ENCODE data around the gene DOK4.
"Not testable (repeated sequence)": the region's sequence is repeated elsewhere in the genome, so short reads cannot be mapped to it uniquely, and the experiment has no call there.

Gene DOK4

DNA sequence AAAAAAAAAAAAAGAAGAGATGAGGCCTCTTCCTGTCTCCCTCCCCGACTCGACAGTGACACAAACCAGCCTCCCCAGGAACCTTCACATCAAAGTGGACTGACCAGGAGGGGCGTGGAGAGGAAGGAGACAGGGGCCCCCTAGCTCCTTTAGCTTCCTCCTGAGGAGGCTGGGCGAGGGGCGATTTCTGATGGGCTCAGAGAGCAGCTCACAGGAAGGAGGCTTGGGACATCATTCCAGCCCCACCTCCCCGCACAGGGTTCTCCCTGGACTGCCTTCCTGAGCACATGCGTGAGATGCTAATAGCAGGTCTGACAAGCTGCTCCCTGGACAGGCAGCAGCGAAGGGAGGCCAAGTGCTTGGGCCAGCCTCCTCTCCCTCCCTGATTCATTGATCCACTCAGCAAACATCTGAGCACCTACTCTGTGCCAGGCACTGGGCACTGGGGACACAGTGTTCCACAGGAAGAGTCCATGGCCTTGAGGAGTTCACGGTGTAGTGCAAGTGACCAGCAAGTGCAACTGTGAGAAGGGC, 14.4 kb upstream of the DOK4 start:
- DNase-seq = no peak

- not testable (repeated sequence) for DNase-seq
Observed at GRCh38 chr16:57499941-57500340, 13.6 kb upstream of the DOK4 start.

DNA sequence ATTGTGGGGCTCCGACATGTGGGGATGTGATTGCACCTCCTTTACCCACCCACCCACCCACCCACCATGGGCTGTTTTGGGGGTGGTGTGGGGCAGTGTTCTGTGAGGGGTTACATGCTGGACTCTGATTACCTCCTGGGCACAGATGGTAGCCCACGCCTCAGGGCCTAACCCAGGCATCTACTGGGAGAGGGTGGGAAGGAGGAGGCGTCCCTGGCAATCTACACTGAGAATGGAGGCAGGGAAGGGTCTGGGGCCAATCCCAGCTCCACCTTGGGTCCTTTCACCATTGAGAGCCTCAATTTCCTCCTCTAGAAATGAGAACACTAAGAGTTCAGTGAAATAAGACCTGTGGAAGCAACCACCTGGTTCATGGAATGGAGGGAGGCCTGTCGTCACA, 11.7 kb upstream of the DOK4 start:
- no peak for DNase-seq

- no peak for DNase-seq
Observed at GRCh38 chr16:57497121-57497520, 10.8 kb upstream of the DOK4 start.

DNA sequence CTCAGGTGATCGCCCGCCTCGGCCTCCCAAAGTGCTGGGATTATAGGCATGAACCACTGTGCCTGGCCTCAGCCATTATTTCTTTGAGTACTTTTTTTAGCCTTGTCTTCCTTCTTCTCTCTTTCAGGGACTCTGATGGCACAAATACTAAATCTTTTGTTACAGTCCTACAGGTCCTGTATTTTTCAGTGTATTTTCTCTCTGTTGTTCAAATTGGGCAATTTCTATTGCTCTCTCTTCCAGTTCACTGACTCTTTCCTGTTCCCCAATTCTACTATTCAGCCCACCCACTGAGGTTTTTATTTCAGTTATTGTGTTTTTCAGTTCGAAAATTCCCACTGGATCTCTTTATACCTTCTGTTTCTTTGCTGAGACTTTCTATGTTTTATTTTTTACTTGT, 7.5 kb upstream of the DOK4 start:
- DNase-seq = no peak

- no peak for DNase-seq
Observed at GRCh38 chr16:57489229-57489628, 2.9 kb upstream of the DOK4 start.

DNA sequence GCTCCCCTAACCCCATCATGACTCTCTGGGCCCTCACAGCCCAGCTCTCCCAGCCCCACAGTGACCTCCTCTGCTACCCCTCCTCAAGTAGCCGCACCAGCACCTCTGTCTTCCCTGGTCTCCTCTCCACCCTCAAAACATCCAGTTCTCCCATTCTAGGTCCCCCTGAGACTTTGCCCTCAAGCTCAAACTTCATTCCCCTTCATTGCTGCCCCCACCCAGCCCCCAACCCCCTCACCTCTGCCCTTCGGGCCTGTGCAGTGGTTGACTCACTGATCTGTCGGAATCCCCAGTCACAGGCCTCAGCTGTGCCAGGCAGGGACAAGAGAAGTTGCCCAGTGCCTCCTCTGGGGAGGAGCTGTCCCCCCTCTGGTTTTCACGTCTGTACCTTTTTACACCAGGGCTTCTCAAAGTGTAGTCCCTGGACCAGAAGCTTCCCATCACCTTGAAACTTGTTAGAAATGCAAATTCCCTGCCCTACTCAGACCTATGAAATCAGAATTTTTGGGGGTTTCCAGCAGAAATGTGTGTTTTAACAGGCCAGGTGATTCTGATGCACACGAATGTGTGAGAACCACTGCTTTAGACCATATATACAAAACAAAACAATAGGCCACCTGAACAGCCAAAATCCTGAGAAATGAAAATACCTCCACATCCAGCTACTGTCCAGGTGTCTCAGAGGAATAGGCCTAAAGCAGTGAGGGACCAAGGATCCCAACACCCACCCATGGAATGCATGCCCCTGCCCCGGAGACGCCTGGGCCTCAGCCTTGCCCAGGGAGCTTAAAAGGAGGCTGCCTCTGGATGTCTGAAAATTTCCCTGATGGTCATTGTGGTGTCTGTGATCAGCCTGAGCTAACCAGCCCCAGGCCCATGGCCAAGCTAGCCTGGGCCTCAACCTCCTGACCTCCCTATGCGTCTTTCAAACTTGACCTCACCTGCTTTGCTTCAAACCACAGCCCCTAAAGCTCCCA, 853 bp upstream of the DOK4 start:
- DNase-seq = no peak

DNA sequence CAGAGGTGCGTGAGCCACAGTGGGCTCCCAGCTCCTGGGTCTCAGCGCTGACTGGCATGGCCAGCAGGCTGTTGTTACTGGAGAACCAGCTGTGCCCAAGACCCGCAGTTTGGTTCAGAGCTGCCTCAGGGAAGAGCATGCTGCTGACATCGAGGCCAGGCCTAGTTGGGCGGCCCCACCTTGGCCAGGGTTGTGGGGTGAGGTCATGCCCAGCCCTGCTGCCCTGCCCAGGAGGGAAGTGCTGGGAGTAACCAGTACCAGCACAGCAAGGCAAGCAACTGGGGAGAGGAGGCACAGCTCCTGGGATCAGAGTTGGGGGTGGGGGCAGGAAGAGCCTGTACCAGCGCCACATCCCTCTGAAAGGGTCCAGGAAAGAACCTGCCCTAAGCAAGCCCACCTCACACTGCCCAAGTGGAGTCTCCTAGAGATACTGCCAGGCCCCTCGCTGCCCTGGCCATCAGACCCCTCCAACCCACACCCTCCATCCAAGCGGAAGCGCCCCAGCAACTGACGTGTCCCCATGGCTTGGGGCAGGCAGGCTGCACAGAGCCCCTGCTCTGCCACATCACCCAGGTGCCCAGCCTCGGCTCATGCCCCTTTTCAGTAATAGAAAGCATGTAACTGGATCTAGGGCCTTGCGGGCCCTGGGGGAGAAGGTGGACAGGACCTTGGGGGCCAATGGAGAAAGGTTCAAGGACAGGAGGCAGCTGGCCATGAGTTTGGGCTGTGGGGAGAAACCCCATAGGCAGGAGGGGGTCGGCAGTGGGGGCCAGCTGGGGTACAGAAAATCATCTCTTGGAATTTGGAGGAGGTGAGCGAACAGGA, 990 bp downstream of the DOK4 start:
- no peak for DNase-seq

GRCh38 chr16:57484515-57485005, 1.7 kb downstream of the DOK4 start:
- no peak for DNase-seq

GRCh38 chr16:57483725-57484514, 2.4 kb downstream of the DOK4 start:
- no peak for DNase-seq

DNA sequence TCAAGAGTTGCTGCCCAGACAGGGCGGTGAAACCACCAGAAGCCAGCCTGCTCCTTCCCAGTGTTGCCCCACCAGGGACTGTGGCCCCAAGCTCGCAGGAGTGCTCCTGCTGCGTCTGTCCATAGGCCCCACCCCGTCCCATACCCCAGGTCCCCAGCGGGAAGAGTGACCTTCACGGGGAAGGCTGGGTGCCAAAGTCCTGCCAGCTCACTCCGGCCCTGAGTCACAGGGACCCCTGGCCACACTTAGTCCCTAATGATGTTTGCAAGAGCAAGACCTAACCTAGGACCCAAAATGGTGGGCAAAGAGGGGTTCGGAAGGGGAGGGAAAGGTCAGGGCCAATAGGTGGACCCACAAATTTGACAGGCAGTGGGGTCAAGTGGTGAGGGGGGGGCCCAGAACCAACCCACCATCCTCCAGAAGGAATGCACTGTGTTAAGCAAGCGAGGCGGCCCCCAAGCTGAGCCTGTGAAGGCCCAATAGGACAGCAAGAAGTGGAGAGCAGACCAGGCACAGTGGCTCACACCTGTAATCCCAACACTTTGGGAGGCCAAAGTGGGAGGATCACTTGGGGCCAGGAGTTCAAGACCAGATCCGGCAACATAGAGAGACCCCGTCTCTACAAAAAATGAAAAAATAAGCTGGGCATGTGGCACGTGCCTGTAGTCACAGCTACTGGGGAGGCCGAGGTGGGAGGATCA, 3.3 kb downstream of the DOK4 start:
- no peak for DNase-seq

DNA sequence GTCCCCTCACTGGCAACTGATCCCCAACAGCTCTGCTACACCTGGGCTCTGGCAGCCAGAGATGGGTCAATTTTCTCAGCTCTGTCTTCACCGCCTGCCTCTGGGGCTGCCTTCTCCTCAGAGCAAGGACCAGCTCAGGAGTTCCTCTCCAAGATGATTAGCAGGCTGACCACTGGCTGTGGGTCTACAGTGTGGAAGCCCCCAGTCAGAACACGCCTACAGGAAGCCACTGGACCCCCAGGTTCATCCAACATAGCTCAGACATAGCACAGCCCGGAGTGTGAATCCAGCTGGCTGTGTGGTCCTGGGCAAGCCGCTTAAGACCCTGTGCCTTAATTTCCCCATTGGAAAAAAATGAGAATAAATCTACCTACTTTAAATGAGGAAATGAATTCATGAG, 4.9 kb downstream of the DOK4 start:
- no peak for DNase-seq

DNA sequence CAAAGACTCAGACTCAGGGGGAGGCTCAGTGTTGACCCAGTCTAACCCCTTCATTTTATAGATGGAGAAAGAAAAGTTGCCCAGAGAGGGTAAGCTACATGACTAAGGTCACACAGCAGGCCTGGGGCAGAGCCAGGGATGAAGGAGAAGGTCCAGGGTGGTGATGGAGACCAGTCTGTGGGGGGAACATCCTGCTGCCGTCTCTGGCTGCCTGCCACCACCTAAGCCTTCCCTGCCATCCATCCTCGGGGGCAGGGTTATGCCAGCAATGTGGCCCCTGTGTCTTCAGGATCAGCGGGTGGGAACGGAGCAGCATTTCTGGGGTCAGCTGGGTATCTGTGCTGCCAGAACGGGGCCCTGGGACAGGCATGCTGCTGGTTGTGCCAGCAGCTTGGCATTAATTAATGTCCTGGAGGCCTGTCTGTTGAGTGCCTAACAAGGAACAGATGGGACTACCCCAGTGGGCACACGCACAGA, 5.5 kb downstream of the DOK4 start:
- no peak for DNase-seq

DNA sequence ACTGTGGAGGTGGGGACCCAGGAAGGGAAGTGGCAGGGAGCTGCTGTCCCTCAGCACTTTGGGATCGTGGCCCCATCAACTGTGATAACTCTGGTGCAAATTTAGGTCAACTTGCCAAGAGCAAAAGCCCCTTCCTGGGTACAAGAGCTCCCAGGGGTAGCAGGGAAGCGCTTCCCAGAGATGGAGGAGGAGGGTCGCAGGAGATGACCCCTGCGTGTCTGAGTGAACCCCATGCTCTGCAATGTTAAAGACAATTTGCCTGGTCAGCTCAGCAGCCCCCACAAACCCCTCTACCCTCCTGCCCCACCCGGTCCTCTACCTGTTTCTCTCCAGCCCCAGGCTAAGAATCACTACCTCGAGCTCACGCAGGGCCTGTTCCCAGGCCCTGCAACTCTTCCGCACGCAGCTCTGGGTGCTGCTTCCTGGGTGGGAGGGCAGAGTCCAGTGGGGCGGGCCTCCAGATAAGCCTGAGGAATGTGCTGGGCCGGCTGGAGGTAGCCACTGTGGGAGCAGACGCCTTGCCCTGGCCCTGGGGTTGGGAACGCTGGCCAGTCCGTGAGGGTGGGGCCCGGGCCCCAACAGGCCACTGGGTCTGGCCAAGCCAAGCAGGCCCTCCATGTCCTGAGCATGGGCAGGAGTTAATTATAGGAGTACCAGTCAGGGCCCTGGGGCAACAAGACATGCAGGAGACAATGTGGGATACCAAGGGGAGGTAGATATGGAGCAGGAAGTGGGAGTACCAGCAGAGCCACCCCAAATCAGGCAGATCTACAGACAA, 6.1 kb downstream of the DOK4 start:
- no peak for DNase-seq

- no peak for DNase-seq
Observed at GRCh38 chr16:57479205-57479975, 6.9 kb downstream of the DOK4 start.

DNA sequence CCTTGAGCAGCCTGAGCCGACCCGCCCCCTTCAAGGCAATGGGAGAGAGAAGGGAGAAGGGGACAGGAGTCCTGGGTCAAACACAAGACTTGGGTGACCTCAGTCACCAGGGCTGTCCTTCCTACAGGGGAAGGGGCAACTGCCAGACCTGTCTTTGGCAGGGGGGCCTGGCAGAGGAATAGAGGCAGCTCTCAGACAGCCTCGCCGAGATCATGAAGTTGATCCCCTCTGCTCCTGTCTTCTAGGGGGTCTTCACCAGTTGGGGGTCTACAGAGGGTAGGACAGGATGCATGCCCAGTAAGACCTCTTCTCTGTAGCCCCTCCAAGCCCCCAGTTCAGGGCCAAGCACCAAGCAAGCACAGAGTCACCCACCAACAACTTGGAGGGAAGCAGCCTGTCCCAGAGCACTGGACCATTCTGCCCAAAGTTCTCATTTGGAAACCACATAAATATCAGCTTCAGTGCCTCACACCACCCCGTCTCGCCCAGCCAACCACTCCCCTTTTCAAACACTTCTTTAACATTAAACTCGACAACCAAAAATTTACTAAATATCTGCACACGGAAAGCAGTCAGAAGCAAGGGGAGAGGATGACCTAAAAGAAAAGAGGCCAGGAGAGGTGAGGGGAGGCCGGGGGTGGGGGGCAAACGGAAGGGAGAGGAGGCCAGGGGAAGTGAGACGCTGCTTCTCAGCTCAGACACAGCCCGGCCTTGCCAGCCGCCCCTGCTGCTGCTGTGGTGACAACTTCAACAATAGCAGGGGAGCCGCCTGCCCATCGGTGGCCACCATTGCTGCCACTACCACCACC, 7.7 kb downstream of the DOK4 start:
- no peak for DNase-seq

- DNase-seq = no peak
Observed at GRCh38 chr16:57477531-57478202, 8.6 kb downstream of the DOK4 start.

DNA sequence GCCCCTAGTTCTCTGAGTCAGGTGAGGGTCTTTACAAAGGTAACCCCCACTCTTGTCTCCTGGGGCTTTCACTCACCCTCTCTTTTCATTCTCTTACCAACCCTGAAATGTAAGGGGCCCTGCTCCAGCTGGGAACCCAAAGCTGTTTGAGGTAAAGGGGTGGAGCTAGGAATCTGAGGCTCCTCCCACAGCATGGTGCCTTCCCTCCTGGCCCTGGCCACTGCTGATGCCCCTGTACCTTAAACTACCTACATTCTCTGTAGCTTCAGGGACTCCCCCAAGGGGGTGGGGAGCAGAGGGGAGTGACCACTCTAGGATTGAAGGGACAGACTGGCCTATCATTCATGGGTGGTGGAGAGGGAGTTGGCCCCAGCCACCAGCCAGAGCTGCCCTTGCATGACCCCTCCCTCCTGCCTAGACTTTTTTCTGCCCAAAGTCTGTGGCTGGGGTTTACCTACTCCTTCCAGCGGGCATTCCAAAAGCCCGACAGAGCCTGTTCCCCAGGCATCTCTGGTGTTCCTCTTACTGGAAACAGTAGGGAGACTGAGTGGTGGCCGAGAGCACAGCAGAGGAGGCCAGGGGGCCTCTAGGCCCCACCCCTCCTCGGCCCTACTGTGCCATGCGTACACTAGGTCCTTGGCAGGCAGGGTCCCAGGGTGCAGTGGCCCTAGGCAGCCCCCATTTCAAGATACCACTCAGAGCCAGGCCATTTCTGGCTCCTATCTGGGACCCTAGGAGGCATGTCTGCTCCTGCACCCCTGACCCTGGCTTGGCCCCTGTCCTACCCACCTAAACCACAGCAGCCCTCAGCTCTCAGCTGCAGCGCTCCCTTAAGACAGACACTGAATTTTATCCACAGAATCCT, 9.5 kb downstream of the DOK4 start:
- no peak for DNase-seq
